NCI-H1105 (cell line): ENCODE results near the gene ZNF326.
"Not testable (repeated sequence)": the region's sequence is repeated elsewhere in the genome, so short reads cannot be mapped to it uniquely, and the experiment has no call there.

Source experiments
- DNase-seq: peaks from one replicate; lab custom pipeline; 2025; lab: John Stamatoyannopoulos, UW

Gene ZNF326

GRCh38 chr1:89966656-89967055 is 28.3 kb upstream of the ZNF326 start:
- no peak for DNase-seq

GRCh38 chr1:89971600-89971999 is 23.3 kb upstream of the ZNF326 start:
- no peak for DNase-seq

- no peak for DNase-seq
Measured at GRCh38 chr1:89972024-89972423, 22.9 kb upstream of the ZNF326 start.

- DNase-seq = no peak
Measured at GRCh38 chr1:89973471-89974127, 21.3 kb upstream of the ZNF326 start.

- no peak for DNase-seq
Measured at GRCh38 chr1:89974256-89974655, 20.7 kb upstream of the ZNF326 start.

GRCh38 chr1:89974696-89975470 is 20.0 kb upstream of the ZNF326 start:
- DNase-seq = no peak

- DNase-seq = no peak
Measured at GRCh38 chr1:89975540-89976125, 19.3 kb upstream of the ZNF326 start.

GRCh38 chr1:89978755-89979154 is 16.2 kb upstream of the ZNF326 start:
- no peak for DNase-seq

GRCh38 chr1:89980605-89981004 is 14.3 kb upstream of the ZNF326 start:
- no peak for DNase-seq

- not testable (repeated sequence) for DNase-seq
Measured at GRCh38 chr1:89982846-89983245, 12.1 kb upstream of the ZNF326 start.

GRCh38 chr1:89984564-89985116 is 10.3 kb upstream of the ZNF326 start:
- not testable (repeated sequence) for DNase-seq

- DNase-seq = peak; percentile 93
Measured at GRCh38 chr1:89986020-89986419, 8.9 kb upstream of the ZNF326 start.

GRCh38 chr1:89987159-89987819 is 7.6 kb upstream of the ZNF326 start:
- DNase-seq = peak; percentile 78

- DNase-seq = no peak
Measured at GRCh38 chr1:89989099-89989498, 5.8 kb upstream of the ZNF326 start.

GRCh38 chr1:89989799-89990198 is 5.1 kb upstream of the ZNF326 start:
- no peak for DNase-seq

- DNase-seq = no peak
Measured at GRCh38 chr1:89990976-89991831, 3.7 kb upstream of the ZNF326 start.

GRCh38 chr1:89993541-89993940 is 1.4 kb upstream of the ZNF326 start:
- no peak for DNase-seq

GRCh38 chr1:89994231-89994804 is 592 bp upstream of the ZNF326 start:
- DNase-seq = no peak

- DNase-seq = no peak
Measured at GRCh38 chr1:89995598-89996449, 914 bp downstream of the ZNF326 start.
